Ectodermal cell (in vitro differentiated cells): Measurements from ENCODE around the gene CLEC18B. TPM values are rescaled to one million over a fixed set of nuclear protein-coding genes. Genes with fewer than 3 reads are reported as not detected.
"Not testable (repeated sequence)": the region's sequence is repeated elsewhere in the genome, so short reads cannot be mapped to it uniquely, and the experiment has no call there.

Experiments used
- H3K27ac ChIP-seq: 2 replicates; pipeline ENCODE4 v1.7.0; 2013; ENCODE audit warnings: mild to moderate bottlenecking, low read depth, low read length; ENCODE audit not compliant: insufficient read depth, poor library complexity, severe bottlenecking
- H3K27me3 ChIP-seq: 2 replicates; pipeline ENCODE4 v1.7.0; 2013; ENCODE audit warnings: mild to moderate bottlenecking, low read length; ENCODE audit not compliant: insufficient read depth, control insufficient read depth, poor library complexity, severe bottlenecking
- H3K36me3 ChIP-seq: one replicate; pipeline ENCODE4 v1.7.0; 2013; ENCODE audit warnings: low read length; ENCODE audit not compliant: control insufficient read depth, insufficient read depth
- H3K4me1 ChIP-seq: one replicate; pipeline ENCODE4 v1.7.0; 2013; ENCODE audit warnings: low read length; ENCODE audit not compliant: control insufficient read depth, insufficient read depth
- H3K4me3 ChIP-seq: 2 replicates; pipeline ENCODE4 v1.7.0; 2013; ENCODE audit warnings: low read depth, low read length, control low read depth; ENCODE audit not compliant: insufficient read depth
- H3K9me3 ChIP-seq: 2 replicates; pipeline ENCODE4 v1.7.0; 2013; ENCODE audit warnings: mild to moderate bottlenecking, low read length, moderate library complexity; ENCODE audit not compliant: control insufficient read depth
- WGBS, 2 experiments: methylation state at CpG; one replicate each; pipeline ENCODE4 v1.1.7; 2013; ENCODE audit warnings: missing lambda C conversion rate in 2 of 2; 5-methylcytosine and 5-hydroxymethylcytosine counted together
- polyA plus RNA-seq, 4 experiments: library from polyadenylated mRNA; stranded (reverse); fragments of 50-300 nt; gene quantifications; one replicate each; pipeline ENCODE4 v1.2.3, GENCODE V29; 2013

The CLEC18B gene
- polyA plus RNA-seq (2013, experiment 1 of 4), result 6.4 TPM
- 12.5 TPM for polyA plus RNA-seq (2013, experiment 2 of 4)
- polyA plus RNA-seq (2013, experiment 3 of 4), result 14.9 TPM
- 18.6 TPM for polyA plus RNA-seq (2013, experiment 4 of 4)

- H3K27me3 ChIP-seq, H3K4me1 ChIP-seq, H3K27ac ChIP-seq, H3K9me3 ChIP-seq, H3K36me3 ChIP-seq, H3K4me3 ChIP-seq: not testable (repeated sequence)
- 83 to 88% methylated on average over 2 of the region's 27 CpGs for WGBS, 2 experiments
These were observed at the start of gene CLEC18B for GRCh38 chr16:74420612-74421481. Gene CLEC18B (minus strand): TSS chr16:74421478. CDS start chr16:74421270, 208 bp downstream.

DNA sequence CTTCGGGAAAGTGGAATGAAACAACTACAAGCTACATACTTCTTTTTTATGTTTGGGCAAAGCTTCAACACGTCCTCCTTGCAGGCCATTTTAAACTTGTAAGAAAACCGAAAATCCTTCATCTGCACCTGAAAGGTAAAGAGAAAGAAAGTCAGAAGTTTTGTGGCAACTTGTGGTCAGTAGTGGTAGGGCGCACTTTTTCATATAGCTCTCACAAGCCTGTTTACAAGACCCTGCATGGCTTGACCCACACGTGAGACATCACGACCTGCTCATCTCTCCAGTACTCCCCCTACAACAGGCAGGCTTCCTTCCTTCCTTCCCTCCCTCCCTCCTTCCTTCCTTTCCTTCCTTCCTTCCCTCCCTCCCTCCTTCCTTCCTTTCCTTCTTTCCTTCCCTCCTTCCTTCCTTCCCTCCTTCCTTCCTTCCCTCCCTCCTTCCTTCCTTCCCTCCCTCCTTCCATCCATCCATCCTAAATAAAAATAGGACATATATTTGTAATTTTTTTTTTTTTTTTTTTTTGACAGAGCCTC is 48.7 kb upstream of the CLEC18B start:
- no peak overlapping the region for H3K27ac ChIP-seq
- no peaks in the 10 kb centered on the region for H3K9me3 ChIP-seq
- H3K4me1 ChIP-seq, result no peaks in the 10 kb centered on the region
- H3K27me3 ChIP-seq, result no peaks in the 10 kb centered on the region
- peaks cover 44% of the 10 kb centered on the region for H3K36me3 ChIP-seq
- WGBS, 2 experiments, result 92 to 95% methylated on average over 5 of the region's 6 CpGs
- no peak overlapping the region for H3K4me3 ChIP-seq

GRCh38 chr16:74468807-74469525 is 47.7 kb upstream of the CLEC18B start:
- Histone ChIP-seq H3K9me3 (no peaks in the 10 kb centered on the region), H3K27me3 (no peaks in the 10 kb centered on the region), H3K27ac (no peak overlapping the region), H3K4me3 (no peak overlapping the region), H3K4me1 (no peaks in the 10 kb centered on the region), H3K36me3 (peaks cover 49% of the 10 kb centered on the region)
- WGBS, 2 experiments, result 95% methylated on average over 9 of the region's 9 CpGs

DNA sequence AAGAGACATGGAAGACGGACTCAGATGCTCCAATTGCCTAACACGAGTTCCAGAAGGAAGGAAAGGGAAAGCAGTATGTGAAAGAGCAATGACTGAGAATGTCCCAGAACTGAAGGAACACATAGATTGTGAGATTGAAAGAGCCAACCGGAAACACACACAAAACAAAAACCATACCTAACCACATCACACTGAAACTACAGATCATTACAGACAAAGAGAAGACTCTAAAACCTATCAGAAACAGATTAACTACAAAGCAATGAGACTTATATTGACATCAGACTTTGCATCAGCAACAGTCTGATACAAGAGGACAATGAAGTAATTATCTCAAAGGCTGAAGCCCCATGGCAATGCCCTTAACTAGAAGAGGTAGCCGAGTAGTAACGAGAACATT is 45.6 kb upstream of the CLEC18B start:
- WGBS, 2 experiments, result 93 to 95% methylated on average over 5 of the region's 5 CpGs
- Histone ChIP-seq H3K4me1 (no peaks in the 10 kb centered on the region), H3K27ac (no peak overlapping the region), H3K27me3 (no peaks in the 10 kb centered on the region), H3K36me3 (peaks cover 64% of the 10 kb centered on the region), H3K9me3 (no peaks in the 10 kb centered on the region), H3K4me3 (no peak overlapping the region)

DNA sequence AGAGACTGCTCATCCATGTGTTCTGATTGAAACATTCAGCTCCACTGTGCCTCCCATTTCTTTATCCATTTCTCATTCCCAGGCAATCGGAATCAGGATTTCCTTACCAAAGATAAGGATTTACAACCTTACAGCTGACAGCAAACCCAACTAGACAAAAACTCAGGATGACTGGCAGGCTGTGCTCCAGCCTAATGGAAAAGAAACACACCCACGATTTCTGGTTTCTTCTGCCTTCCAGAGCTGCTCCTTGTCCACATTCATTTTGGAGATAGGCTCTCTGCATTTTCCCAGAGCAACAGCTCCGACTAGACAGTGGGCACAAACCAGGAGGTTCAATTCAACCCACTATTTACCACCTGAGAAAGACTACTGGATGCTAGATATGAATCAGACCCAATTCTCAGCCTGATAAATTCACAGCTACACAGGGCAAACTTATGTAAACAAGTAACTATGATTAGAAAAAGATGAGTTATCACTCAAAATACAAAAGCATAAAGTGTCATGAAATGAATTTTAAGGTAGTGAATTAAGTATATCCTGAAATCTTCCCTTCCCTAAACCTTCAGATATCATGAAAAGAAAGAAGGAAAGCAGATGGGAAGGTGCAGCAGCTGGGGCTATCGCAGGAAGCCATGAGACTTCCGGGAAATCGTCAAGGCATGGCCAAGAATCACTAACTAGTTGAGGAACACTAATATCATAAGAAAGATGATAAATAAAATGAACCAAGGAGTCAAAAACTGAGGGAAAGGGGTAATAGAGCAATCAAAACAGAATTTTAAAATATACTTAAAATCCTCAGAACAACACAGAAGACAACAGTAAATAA is 44.8 kb upstream of the CLEC18B start:
- Histone ChIP-seq H3K9me3 (no peaks in the 10 kb centered on the region), H3K4me3 (no peak overlapping the region), H3K36me3 (peaks cover 59% of the 10 kb centered on the region), H3K4me1 (no peaks in the 10 kb centered on the region), H3K27me3 (no peaks in the 10 kb centered on the region), H3K27ac (no peak overlapping the region)
- WGBS, 2 experiments, result 93 to 95% methylated on average over 5 to 6 of the region's 6 CpGs

DNA sequence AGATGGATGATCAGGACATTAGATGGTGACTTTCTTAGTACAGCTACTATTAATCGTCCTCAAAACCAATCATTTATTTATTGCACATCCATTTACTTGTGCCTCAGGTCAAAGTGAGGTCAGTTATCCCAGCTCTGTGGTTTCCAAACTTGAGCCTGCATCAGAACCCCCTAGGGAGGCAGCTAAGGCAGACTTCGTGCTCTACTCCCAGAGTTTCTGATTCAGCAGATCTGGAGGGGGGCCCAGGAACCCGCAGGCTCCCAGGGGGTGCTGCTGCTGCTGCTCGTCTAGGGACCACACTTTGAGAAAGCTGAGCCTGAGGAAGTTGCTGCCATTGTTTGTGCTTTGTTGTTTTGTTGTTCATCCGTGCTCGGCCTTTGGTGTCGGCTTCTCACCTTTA is 44.0 kb upstream of the CLEC18B start:
- H3K27me3 ChIP-seq, result no peaks in the 10 kb centered on the region
- no peaks in the 10 kb centered on the region for H3K4me1 ChIP-seq
- H3K27ac ChIP-seq, result no peak overlapping the region
- H3K36me3 ChIP-seq, result peaks cover 61% of the 10 kb centered on the region
- no peak overlapping the region for H3K4me3 ChIP-seq
- H3K9me3 ChIP-seq, result no peaks in the 10 kb centered on the region
- 91% methylated on average over 7 of the region's 7 CpGs for WGBS, 2 experiments

DNA sequence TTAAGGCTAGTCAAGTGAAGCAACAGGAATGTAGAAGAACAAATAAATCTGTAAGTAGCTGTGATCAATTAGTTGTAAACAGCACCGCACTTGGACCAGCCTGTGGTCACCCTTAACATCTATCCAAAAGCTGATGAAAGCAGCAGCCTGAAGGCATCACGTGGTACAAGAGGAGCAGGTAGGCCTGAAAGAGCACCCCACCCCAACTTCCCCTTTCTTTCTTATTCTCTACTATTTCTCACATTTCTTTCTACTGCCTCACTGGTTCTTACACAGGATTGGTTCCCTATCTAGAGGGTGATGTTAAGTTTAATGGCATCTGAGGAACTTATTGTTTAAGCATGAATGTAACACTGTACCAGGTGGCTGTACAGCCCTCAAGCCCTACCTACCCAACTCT is 42.6 kb upstream of the CLEC18B start:
- WGBS, 2 experiments, result 94 to 95% methylated on average over 2 of the region's 2 CpGs

DNA sequence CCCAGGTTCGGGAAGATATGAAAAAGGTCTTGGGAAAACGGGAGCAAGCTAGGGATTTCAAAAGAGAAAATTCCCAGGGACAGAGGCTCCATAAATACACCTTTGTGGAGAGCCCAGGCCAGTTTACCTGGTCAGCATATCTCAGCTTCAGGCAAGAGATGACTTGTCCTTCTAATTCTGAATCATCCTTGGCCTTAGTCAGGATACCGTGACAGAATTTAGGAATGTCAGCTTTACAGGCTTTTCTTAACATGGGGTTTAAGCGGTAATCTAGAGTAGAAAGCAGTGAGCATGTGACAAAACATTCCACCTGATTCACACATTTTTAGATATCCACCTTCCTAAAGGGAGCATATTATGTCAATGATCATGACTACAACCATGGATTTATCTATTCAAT is 41.1 kb upstream of the CLEC18B start:
- 97 to 99% methylated on average over 4 of the region's 4 CpGs for WGBS, 2 experiments
- H3K27ac ChIP-seq, result no peak overlapping the region
- no peaks in the 10 kb centered on the region for H3K9me3 ChIP-seq
- no peaks in the 10 kb centered on the region for H3K27me3 ChIP-seq
- H3K4me1 ChIP-seq, result no peaks in the 10 kb centered on the region
- H3K36me3 ChIP-seq, result peaks cover 54% of the 10 kb centered on the region
- H3K4me3 ChIP-seq, result no peak overlapping the region

More for the DNA sequence above, 42.6 kb upstream of the CLEC18B start:
- no peaks in the 10 kb centered on the region for H3K27me3 ChIP-seq
- H3K4me3 ChIP-seq, result no peak overlapping the region
- no peak overlapping the region for H3K27ac ChIP-seq
- H3K36me3 ChIP-seq, result peaks cover 62% of the 10 kb centered on the region
- H3K9me3 ChIP-seq, result no peaks in the 10 kb centered on the region
- H3K4me1 ChIP-seq, result no peaks in the 10 kb centered on the region

- peaks cover 48% of the 10 kb centered on the region for H3K36me3 ChIP-seq
- no peak overlapping the region for H3K27ac ChIP-seq
- no peaks in the 10 kb centered on the region for H3K9me3 ChIP-seq
- no peaks in the 10 kb centered on the region for H3K27me3 ChIP-seq
- H3K4me1 ChIP-seq, result no peaks in the 10 kb centered on the region
- 94 to 97% methylated on average over 9 of the region's 9 CpGs for WGBS, 2 experiments
- no peak overlapping the region for H3K4me3 ChIP-seq
These were observed 40.5 kb upstream of the CLEC18B start for GRCh38 chr16:74461826-74462225.
